ENCODE data around the gene IRX3.
"Not testable (repeated sequence)": the region's sequence is repeated elsewhere in the genome, so short reads cannot be mapped to it uniquely, and the experiment has no call there.

IRX3 gene

GRCh38 chr16:54273566-54273965, 13.0 kb downstream of the IRX3 start:
- DNase-seq = no peak

DNA sequence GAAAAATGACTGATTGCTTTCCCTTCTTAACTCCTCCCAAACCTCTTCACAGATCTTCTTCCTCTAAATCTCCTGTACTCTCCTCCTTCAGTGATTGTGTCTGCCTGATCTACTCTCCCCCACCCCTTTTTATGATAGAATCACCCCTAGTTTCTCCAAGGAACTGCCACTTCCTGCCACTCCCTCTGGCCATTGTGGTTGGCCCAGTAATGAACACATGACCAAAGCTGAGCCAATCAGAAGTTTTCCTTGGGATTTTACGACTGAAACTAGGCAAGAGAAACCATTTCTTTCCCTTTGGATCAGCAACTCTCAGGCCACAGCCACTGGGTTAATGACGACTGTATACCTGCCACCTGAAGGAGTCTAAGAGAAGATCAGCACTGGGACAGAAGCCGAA, 15.9 kb downstream of the IRX3 start:
- DNase-seq = no peak

GRCh38 chr16:54269461-54269860, 17.1 kb downstream of the IRX3 start:
- no peak for DNase-seq

DNA sequence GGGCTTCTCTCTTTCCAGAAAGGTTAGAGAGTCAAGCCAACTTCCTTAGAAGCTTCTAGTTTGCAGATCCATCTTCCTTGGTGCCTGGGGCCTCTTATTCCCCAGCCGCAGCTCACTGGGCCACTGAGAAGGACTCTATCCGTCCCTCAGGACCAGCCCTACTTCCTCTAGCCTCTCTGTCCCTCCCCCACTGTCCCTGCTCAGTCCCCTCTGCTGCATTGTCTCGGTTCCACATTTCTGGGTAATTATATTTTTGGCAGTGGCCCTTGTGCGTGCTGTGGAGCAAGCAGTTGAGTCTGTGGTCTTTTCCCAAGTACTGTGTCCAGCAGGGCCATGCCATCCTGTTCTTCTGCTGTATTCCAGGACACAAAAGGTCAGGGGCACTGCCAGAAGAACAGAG, 17.8 kb downstream of the IRX3 start:
- DNase-seq = no peak

DNA sequence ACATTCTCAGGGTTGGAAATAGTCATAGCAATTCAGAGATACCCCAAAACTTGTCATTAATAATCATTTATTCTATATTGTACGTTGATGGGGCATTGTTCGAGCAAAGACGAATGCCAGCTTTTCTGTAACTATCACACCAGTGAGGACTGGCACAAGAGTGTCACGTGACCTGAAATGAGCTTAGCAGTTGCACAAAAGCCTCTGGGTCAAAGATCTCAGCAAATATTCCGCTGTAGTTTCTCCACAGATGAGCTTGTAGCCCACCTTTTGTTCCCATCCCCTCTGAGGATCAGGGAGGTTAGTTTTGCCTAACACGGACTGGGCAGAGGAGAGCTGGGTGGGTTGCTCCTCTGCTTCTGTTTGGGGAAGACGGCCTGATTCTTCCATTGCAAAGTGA, 18.2 kb downstream of the IRX3 start:
- DNase-seq = no peak

DNA sequence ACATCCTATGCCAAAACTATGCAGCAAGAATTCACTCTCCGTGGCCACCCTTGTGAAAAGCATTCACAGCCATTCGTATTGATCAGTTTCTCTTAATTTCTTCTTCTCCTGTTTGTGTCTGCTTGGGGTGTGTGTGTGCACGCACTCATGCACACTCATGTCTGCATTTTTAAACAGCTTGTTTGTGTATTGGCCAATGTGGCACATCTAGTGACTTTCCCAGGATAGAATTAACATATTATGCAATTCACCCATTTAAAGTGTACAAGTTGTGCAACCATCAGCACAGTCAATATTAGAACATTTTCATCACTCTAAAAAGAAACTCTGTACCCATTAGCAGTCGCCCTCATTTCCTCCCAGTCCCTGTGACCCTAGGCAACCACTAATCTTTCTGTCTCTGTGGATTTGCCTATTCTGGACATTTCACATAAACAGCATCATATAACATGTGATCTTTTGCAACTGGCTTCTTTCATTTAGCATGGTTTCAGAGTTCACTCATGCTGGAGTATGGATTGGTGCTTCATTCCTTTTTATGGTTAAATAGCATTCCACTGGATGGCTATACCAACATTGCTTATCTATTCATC, 20.1 kb downstream of the IRX3 start:
- DNase-seq = no peak

DNA sequence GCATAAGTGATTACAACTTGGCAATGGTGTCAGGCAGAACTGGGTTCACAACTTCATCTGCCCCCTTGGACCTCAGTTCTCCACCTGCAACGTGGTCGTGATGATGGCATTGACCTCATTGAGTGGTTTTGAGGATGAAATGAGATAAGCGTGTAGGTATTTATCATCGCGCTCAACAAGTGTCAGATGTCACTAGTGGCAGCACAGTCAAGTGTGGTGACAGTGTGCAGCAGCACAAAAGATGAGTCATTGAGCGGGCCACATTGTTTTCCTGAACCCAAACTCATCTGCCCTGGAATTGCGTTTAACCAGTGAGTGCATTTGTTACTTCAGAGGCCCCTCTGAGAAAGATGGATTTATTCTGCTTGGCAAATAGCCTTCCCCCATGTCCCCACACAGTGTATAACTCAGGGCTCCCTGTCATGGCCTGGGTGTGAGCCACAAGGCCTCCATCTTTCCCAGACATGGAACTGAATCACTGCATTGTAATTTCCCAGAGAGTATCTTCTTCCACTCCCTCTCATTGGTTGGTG, 20.9 kb downstream of the IRX3 start:
- DNase-seq = no peak

DNA sequence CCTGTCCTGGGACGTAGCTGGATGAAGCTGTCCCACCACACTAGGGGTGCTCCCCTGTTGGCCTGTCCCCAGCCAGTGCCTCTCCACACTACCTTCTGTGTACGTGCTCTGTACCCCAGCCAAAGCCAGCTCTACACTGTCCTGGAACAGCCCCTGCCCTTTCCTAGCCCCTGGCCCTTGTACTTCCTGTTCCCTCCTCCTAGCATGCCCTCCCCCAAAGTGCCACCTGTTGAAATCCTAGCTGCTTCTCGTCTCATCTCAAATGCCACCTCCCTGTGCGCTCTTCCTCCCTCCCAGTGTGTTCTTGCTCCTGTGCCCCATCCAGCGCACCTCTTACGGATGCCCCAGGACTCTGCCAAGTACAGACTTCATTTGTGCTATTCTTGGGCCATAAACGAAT, 33.5 kb downstream of the IRX3 start:
- DNase-seq = no peak

GRCh38 chr16:54248863-54249710, 37.5 kb downstream of the IRX3 start:
- DNase-seq = no peak

GRCh38 chr16:54247705-54248104, 38.9 kb downstream of the IRX3 start:
- DNase-seq = not testable (repeated sequence)

- no peak for DNase-seq
These were observed 40.1 kb downstream of the IRX3 start for GRCh38 chr16:54246454-54246821.

DNA sequence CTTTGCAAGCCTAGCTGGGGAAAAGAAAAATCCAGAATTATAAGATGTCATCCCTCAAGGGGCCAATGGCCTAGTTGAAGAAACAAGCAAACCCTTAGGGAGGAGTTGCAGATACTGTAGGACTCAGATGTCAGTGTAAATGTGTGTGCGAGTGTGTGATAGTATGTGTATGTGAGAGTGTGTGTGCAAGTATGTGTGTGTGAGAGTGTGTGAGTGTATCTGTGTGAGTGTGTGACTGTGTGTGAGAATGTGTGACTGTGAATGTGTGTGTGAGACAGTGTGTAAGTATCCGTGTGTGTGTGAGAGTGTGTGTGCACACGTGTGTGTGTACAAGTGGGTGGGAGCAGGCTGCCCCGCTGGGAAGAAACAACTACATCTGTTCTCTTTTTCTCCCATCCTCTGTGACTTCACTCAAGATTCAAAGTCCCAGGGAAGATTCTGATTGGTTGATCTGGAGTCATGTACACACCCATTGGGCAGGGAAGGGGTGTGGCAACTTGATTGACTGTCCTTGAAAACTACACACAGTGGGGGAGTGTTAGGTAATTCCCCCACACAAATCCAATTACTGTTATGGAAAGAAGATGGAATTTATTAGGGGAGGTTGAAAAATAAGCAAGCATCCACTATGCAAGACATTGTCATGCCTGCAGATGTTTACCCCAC, 40.7 kb downstream of the IRX3 start:
- DNase-seq = no peak

DNA sequence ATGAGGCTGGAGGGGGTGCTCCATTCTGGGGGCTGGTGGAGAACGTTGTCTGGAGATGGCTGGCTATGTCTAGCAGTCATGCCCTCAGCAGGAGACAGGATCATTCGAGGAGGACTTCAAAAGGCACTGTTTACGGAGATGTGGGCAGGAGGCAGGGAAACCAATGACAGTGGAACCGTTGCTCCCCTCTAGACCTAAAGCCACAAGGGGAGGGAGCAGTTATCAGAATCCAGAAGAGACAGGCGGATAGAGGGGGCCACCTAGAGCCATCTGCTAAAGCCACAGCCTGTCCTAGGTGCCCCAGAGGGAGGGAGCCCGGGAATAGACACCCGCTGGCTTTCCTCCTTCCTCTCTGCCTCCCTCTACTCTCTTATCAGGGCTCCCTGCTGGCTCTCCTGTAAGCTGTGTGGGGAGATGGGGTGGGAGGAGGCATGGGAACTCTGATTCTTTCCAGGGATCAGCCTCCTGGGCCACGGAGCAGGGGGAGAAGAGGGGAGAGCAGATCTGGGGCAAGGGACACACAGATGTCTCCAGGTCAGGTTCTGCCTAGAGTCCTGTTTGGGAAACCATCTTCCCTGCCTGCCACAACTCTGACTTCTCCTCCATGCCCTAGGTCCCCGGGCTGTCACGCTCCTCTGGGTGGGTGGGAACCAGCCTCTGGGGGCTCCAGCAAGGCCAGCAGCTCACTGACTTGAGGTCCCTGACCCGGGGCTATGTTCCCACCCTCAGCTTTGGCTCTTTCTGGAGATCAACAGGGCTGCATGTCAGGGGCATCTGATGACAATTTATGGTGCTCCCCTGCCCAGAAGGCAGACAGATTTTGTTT, 42.3 kb downstream of the IRX3 start:
- no peak for DNase-seq

DNA sequence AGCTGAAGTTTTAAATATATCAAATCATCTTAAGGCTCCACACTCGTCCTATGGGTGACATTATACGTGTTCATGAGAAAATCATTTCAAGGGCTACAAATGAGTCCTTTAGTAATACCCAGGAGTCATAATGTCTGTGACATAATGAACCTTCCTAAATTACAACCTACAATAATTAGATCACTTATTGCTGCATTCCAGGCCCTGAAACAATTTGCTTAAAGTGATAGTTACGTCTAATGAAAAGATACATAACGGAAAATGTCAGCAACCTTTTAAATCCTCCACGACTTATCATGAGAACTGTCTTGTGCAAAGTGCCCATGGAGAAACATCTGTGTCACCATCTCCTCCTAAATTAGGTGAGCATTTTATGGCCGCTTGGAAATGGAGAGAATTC, 43.4 kb downstream of the IRX3 start:
- DNase-seq = no peak

- DNase-seq = no peak
These were observed 44.4 kb downstream of the IRX3 start for GRCh38 chr16:54242199-54242598.

GRCh38 chr16:54241525-54241924, 45.1 kb downstream of the IRX3 start:
- no peak for DNase-seq

DNA sequence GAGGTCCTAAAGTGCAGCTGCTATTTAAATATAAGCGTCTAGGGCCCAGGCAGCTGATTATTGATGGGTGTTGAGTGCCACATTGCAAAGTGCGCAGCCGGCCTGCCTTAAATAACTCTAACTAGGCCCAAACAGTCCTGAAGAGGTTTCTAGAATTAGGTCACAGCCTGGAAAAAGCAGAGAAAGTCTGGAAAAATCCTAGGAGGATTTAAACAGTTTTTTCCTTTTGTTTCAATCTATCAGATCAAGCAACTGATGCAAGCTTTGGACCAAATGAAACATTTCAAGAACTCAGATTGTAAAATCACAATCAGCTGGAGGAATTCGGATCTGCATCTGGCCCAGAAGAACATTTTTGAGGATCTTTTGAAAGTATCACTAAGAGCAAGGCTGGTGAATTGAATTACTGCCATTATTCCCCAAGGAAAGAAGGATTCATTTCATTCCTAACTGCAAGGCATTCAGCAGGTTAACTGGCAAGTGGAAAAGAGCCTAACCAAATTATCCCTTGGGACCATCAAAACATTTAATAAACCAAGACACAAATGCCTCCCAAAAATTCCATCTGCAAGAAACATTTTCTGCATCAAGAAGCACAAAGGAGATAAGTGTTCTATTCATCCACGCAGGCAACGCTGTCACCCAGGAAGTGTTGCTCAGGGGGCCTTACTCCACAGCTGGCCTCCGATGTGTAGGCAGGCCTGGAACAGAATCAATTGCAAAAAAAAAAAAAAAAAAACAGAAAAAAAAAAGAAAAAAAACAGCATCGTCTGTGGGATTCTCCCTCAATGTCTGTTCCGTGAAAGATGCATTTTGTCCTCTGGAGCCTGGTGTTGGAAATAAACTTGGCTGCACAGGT, 46.1 kb downstream of the IRX3 start:
- DNase-seq = no peak

- DNase-seq = no peak
These were observed 47.1 kb downstream of the IRX3 start for GRCh38 chr16:54239456-54239855.

GRCh38 chr16:54236773-54237172, 49.8 kb downstream of the IRX3 start:
- DNase-seq = no peak

GRCh38 chr16:54233615-54234014, 53.0 kb downstream of the IRX3 start:
- DNase-seq = no peak
